NCI-H2171 (cell line): ENCODE measurements around the gene KLF6.

Experiments
- DNase-seq: peaks from one replicate; lab custom pipeline; 2025; lab: John Stamatoyannopoulos, UW

Gene KLF6

GRCh38 chr10:3774814-3775695 lies 10.0 kb downstream of the KLF6 start:
- no peak for DNase-seq

- no peak for DNase-seq
These were observed 10.8 kb downstream of the KLF6 start for GRCh38 chr10:3774018-3774813.

- DNase-seq, result no peak
These were observed 11.5 kb downstream of the KLF6 start for GRCh38 chr10:3773460-3774017.

- DNase-seq, result no peak
These were observed 12.4 kb downstream of the KLF6 start for GRCh38 chr10:3772361-3773171.

GRCh38 chr10:3770611-3771110 lies 14.3 kb downstream of the KLF6 start:
- no peak for DNase-seq

- DNase-seq, result no peak
These were observed 15.5 kb downstream of the KLF6 start for GRCh38 chr10:3769556-3769955.

GRCh38 chr10:3766046-3766756 lies 18.8 kb downstream of the KLF6 start:
- DNase-seq, result no peak

- no peak for DNase-seq
These were observed 19.9 kb downstream of the KLF6 start for GRCh38 chr10:3765146-3765545.

GRCh38 chr10:3764626-3765112 lies 20.3 kb downstream of the KLF6 start:
- DNase-seq, result no peak

- DNase-seq, result no peak
These were observed 21.0 kb downstream of the KLF6 start for GRCh38 chr10:3763852-3764625.

- DNase-seq, result no peak
These were observed 22.0 kb downstream of the KLF6 start for GRCh38 chr10:3763035-3763456.

GRCh38 chr10:3762309-3762708 lies 22.7 kb downstream of the KLF6 start:
- no peak for DNase-seq

GRCh38 chr10:3761904-3762303 lies 23.1 kb downstream of the KLF6 start:
- DNase-seq, result no peak

- DNase-seq, result no peak
These were observed 23.9 kb downstream of the KLF6 start for GRCh38 chr10:3761021-3761686.

- DNase-seq, result no peak
These were observed 24.9 kb downstream of the KLF6 start for GRCh38 chr10:3760083-3760482.

GRCh38 chr10:3759397-3759796 lies 25.6 kb downstream of the KLF6 start:
- no peak for DNase-seq

GRCh38 chr10:3758491-3758970 lies 26.5 kb downstream of the KLF6 start:
- no peak for DNase-seq

GRCh38 chr10:3757638-3758490 lies 27.1 kb downstream of the KLF6 start:
- DNase-seq, result no peak
